HG03196 (cell line): Measurements from ENCODE around the gene LOX.

ENCODE experiments used
- ATAC-seq: cut with Tn5 transposase; IDR thresholded peaks from one replicate; pipeline ENCODE4 v1.9.1; 2021; ENCODE audit not compliant: unreplicated experiment

The LOX gene

GRCh38 chr5:122078116-122079110 lies at the start of gene LOX:
LOX (minus strand) TSS chr5:122078259; CDS start chr5:122077985, 274 bp downstream.
- no peak for ATAC-seq

GRCh38 chr5:122126756-122127321 lies 48.8 kb upstream of the LOX start:
- ATAC-seq = no peak

GRCh38 chr5:122126177-122126755 lies 48.2 kb upstream of the LOX start:
- no peak for ATAC-seq

DNA sequence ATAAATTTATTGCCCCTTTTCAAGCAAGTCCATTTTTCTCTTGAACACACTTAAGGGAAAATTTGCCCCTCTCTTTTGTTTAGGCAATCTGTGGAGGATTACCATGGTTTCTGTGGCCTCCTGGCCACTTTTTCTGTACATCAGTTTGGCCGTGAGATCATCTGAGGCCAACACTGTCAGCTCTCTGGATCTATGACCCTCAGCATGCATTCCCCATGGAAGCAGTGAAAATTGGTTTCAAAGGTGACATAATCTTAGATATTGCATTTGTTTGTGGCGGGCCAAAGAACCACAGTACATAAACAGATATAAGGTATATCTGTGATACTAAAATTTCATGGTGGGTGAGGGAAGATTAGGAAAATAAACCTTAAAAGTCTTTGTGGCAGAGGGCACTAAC lies 46.7 kb upstream of the LOX start:
- ATAC-seq = no peak

- ATAC-seq = no peak
Measured at GRCh38 chr5:122121479-122122465, 43.7 kb upstream of the LOX start.

DNA sequence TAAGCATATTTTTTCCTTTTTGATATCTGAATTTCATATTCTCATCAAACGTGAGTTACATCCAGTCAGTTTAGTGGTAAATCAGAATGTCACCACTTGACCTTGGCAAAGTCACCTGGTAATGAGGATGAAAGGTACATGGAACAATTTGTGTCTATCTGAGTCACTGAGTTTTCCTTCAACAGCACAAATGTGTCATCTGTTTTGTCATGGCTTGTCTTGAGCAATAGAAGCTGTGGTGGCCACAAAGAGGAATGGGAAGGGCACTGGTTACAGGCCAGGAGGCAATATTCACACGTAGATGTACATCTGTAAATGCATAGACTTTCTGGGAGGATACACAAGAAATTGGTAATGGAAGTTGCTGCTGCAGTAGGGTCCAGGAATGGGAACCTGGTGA lies 42.9 kb upstream of the LOX start:
- no peak for ATAC-seq

DNA sequence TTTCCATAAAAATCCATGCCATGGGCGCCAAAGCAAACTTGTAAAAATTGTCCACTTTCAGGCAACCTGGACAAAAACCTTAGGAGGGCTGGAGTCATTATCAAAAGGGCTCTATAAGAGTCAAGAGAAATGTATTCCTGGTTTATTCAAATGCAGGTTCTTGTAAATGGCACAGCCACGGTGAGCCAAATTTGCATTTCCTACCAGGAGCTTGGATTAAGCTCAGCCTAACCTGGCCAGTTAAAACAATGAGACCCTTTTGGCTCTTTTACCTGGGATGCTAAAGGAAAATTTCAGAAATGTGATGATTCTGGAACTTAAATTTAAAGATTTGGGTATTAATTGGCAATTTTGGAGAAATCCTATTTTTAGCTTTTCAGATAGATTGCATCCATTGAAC lies 42.4 kb upstream of the LOX start:
- no peak for ATAC-seq

DNA sequence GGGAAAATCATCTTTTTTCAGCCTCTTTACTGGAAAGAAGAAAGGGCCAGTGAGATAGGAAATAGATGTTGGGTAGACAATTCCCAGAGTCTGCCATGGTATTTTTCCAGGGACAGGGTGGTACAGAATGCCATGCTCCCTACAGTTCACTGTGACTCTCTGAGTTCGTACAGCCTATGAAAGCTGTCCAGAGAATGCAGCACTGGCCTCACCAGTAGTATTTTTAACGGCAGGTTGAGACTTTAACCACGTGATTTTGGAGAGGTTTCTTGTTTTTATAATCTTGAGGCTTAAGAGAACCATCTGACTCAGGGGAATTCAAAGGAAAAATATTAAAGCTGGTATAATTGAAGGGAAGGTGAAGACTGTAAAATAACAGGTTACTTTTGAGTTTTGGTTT lies 41.1 kb upstream of the LOX start:
- ATAC-seq = no peak

GRCh38 chr5:122118356-122118948 lies 40.4 kb upstream of the LOX start:
- no peak for ATAC-seq

- no peak for ATAC-seq
Measured at GRCh38 chr5:122114501-122114900, 36.4 kb upstream of the LOX start.

- no peak for ATAC-seq
Measured at GRCh38 chr5:122112733-122113558, 34.9 kb upstream of the LOX start.

DNA sequence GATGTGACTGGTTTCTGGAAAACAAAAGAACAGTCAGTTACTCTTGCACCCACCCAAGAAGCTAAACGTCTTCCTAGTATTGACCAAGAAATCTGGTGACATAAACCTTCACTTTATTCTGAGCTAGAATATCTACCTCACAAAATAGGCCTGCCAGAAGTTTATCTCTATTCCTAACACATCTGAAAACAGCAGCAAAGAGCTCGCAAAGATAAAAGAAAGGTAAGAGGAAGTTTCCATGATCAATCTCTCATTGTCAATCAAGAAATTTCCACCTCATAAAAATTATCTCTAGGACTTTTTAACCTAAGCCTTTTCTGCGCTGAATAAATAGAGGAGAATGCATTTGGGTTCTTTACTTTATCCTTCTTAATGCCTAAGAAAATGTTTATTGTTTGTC lies 34.0 kb upstream of the LOX start:
- no peak for ATAC-seq

DNA sequence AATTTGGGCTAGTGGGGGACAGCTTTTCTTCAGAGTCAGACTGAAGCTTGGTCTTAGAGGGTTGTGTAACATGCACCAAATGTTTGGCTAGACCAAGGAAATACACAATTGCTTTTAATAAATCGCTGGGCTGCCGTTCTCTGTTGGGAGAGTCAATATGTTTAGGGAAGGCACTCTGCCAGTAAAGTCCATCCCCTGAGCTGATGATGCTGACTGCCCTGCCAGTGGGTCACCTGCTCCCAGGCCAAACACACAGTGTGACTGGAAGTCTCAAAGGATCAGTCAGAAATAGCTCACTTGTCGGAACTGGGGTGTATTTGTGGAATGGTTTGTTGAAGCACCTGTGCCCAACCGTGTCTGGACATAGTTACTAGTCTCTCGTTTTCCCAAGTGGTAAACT lies 33.4 kb upstream of the LOX start:
- ATAC-seq = no peak

DNA sequence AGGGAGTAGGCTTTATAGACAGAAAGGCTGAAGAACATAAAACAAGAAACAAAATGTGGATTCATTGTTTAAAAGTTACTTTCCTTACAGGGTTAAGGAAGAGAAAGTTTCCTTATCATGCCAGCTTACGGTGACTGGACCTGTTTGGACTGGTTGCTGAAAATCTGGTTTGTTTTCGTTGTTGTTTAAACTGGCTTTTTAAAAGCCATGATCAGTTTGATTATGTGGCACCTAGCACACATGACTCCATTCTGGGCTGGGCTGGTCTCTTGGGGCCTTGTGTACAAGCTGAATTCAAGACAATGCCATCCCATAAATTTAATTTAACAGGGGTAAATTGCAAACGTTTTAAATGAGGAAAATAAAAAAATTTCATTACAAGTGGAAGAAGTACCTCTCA lies 32.9 kb upstream of the LOX start:
- ATAC-seq = no peak

DNA sequence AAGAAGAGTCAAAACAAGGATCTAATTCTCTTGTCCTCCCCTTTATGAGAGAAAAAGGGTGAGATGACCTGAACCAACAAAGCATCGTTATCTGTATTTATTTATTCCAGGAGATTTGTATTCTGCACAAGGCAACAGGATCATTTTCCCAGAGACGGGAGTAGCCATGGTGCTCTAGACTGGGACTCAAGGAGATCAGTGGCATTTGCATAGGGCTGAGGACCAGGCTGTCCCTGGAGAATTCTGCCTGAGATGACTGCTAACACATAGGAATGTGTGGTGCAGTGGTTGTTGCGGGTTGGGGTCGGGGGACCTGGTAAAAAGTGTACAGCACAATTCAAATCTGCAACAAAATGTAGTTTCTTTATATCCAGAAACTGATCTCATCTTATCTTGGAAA lies 29.0 kb upstream of the LOX start:
- ATAC-seq = no peak

DNA sequence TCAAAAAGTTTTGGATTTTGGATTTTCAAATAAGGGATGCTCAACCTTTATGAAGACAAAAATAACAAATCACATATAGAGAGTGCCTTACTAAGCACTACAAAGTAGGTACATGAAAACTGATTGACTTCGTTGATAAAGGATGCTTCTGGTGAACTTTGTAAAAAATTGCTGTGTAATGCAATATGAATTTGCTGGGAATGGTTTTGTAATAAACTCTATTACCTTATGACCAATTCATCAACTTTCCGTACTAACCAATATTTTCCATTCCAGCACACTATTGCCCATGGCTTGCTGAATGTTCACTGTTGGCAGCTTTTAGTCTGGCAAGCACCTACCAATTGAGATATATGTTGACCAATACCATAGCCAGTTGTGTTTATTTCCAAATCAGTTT lies 27.9 kb upstream of the LOX start:
- no peak for ATAC-seq

GRCh38 chr5:122102825-122103224 lies 24.8 kb upstream of the LOX start:
- ATAC-seq = no peak

DNA sequence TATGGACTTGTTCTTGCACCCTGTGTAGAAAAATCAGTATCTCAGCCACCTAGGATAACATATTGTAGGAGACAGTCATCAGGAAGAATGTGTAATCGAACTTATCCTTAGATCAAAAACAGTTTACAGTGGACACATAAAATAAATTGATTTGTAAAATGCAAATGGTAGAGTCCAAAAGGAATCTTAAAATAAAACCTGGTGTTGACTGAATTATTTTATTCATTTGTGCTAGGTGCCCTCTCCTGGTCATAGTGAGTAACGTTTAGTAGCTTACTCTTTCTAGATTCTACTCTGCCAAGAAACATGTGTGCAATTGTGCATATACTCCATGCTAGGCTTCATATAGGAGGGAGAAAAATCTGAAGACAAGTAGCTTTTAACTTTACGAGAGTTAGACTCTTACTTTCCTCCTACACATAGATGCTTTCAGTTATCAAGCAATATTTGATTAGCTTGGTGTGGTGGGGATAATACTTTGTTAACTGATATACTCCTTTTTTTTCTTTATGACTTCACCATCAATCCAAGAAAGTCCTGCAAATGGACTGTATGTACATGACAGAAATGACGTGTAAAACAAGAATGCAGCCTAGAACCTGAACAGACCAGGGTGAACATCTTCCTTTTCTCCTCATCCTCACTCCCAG lies 23.7 kb upstream of the LOX start:
- no peak for ATAC-seq
